LNCaP clone FGC (cell line): ENCODE results near the gene SCAND1.

Experiments used
- DNase-seq: peaks from one replicate; pipeline ENCODE4 v3.0.0-alpha.2; 2011; ENCODE audit warnings: low read depth
- H3K4me3 ChIP-seq: 2 replicates; pipeline ENCODE4 v1.5.1; 2011; ENCODE audit warnings: mild to moderate bottlenecking, low read depth, low read length, control low read depth
- CTCF ChIP-seq: IDR thresholded peaks from 2 replicates; pipeline ENCODE4 v1.5.1; 2012; ENCODE audit warnings: mild to moderate bottlenecking; ENCODE audit not compliant: control insufficient read depth, insufficient read depth; ENCODE audit errors: extremely low read depth

Gene SCAND1

GRCh38 chr20:35908007-35908406, 46.3 kb downstream of the SCAND1 start:
- TF ChIP-seq CTCF: no peak
- no peak for DNase-seq
- H3K4me3 ChIP-seq: no peak overlapping the region

GRCh38 chr20:35907017-35907701, 47.1 kb downstream of the SCAND1 start:
- no peak overlapping the region for H3K4me3 ChIP-seq
- DNase-seq: peak; percentile 61
- TF ChIP-seq CTCF: no peak

GRCh38 chr20:35904982-35905663, 49.2 kb downstream of the SCAND1 start:
- no peak overlapping the region for H3K4me3 ChIP-seq
- no peak for DNase-seq
- TF ChIP-seq CTCF: no peak

- DNase-seq: no peak
- TF ChIP-seq CTCF: no peak
These were observed 50.5 kb downstream of the SCAND1 start for GRCh38 chr20:35903843-35904242.

More at GRCh38 chr20:35903843-35904242, 50.5 kb downstream of the SCAND1 start:
- no peak overlapping the region for H3K4me3 ChIP-seq
